SKM-1 (cell line): ENCODE measurements around the gene ADAMTS16.

Experiments
- DNase-seq: peaks from one replicate; lab custom pipeline; 2025; ENCODE audit not compliant: unreplicated experiment; lab: John Stamatoyannopoulos, UW

ADAMTS16 gene

GRCh38 chr5:5221724-5222123, 81.6 kb downstream of the ADAMTS16 start:
- DNase-seq, result no peak

- no peak for DNase-seq
Observed at GRCh38 chr5:5231576-5231975, 91.4 kb downstream of the ADAMTS16 start.

GRCh38 chr5:5234912-5235311, 94.8 kb downstream of the ADAMTS16 start:
- DNase-seq, result no peak

GRCh38 chr5:5235685-5236084, 95.6 kb downstream of the ADAMTS16 start:
- no peak for DNase-seq

GRCh38 chr5:5239191-5239590, 99.1 kb downstream of the ADAMTS16 start:
- no peak for DNase-seq

GRCh38 chr5:5240234-5240633, 100.1 kb downstream of the ADAMTS16 start:
- no peak for DNase-seq

- DNase-seq, result no peak
Observed at GRCh38 chr5:5242056-5242455, 101.9 kb downstream of the ADAMTS16 start.

- DNase-seq, result no peak
Observed at GRCh38 chr5:5246736-5247135, 106.6 kb downstream of the ADAMTS16 start.

- no peak for DNase-seq
Observed at GRCh38 chr5:5250758-5251157, 110.6 kb downstream of the ADAMTS16 start.

GRCh38 chr5:5252106-5252505, 112.0 kb downstream of the ADAMTS16 start:
- no peak for DNase-seq

- DNase-seq, result no peak
Observed at GRCh38 chr5:5257353-5257752, 117.2 kb downstream of the ADAMTS16 start.

GRCh38 chr5:5258564-5258963, 118.4 kb downstream of the ADAMTS16 start:
- no peak for DNase-seq

- no peak for DNase-seq
Observed at GRCh38 chr5:5264727-5265126, 124.6 kb downstream of the ADAMTS16 start.

- DNase-seq, result no peak
Observed at GRCh38 chr5:5266297-5266696, 126.2 kb downstream of the ADAMTS16 start.

- no peak for DNase-seq
Observed at GRCh38 chr5:5270161-5270560, 130.0 kb downstream of the ADAMTS16 start.

GRCh38 chr5:5270958-5271785, 131.0 kb downstream of the ADAMTS16 start:
- DNase-seq, result no peak

GRCh38 chr5:5271786-5272321, 131.7 kb downstream of the ADAMTS16 start:
- no peak for DNase-seq

- DNase-seq, result no peak
Observed at GRCh38 chr5:5273398-5273797, 133.3 kb downstream of the ADAMTS16 start.

GRCh38 chr5:5273976-5274375, 133.8 kb downstream of the ADAMTS16 start:
- no peak for DNase-seq

GRCh38 chr5:5275211-5275610, 135.1 kb downstream of the ADAMTS16 start:
- no peak for DNase-seq

GRCh38 chr5:5276430-5276829, 136.3 kb downstream of the ADAMTS16 start:
- no peak for DNase-seq

GRCh38 chr5:5276951-5277517, 136.9 kb downstream of the ADAMTS16 start:
- DNase-seq, result no peak
